NCI-H748 (cell line): ENCODE data around the gene SLC23A3.
"Not testable (repeated sequence)": the region's sequence is repeated elsewhere in the genome, so short reads cannot be mapped to it uniquely, and the experiment has no call there.

ENCODE experiments used
- DNase-seq: peaks from one replicate; lab custom pipeline; 2025; ENCODE audit not compliant: unreplicated experiment; lab: John Stamatoyannopoulos, UW

SLC23A3 gene

GRCh38 chr2:219205981-219206327 is 36.1 kb upstream of the SLC23A3 start:
- DNase-seq = no peak

GRCh38 chr2:219205165-219205538 is 35.3 kb upstream of the SLC23A3 start:
- DNase-seq = no peak

- no peak for DNase-seq
Observed at GRCh38 chr2:219204425-219205164, 34.8 kb upstream of the SLC23A3 start.

GRCh38 chr2:219201331-219201730 is 31.5 kb upstream of the SLC23A3 start:
- not testable (repeated sequence) for DNase-seq

- not testable (repeated sequence) for DNase-seq
Observed at GRCh38 chr2:219200502-219201326, 30.9 kb upstream of the SLC23A3 start.

- no peak for DNase-seq
Observed at GRCh38 chr2:219199470-219200211, 29.8 kb upstream of the SLC23A3 start.

- DNase-seq = no peak
Observed at GRCh38 chr2:219198974-219199373, 29.1 kb upstream of the SLC23A3 start.

GRCh38 chr2:219197388-219197787 is 27.6 kb upstream of the SLC23A3 start:
- DNase-seq = no peak

GRCh38 chr2:219186754-219187456 is 17.1 kb upstream of the SLC23A3 start:
- DNase-seq = no peak

GRCh38 chr2:219184121-219184520 is 14.3 kb upstream of the SLC23A3 start:
- no peak for DNase-seq

- DNase-seq = no peak
Observed at GRCh38 chr2:219183151-219183772, 13.4 kb upstream of the SLC23A3 start.

GRCh38 chr2:219182331-219183150 is 12.7 kb upstream of the SLC23A3 start:
- DNase-seq = no peak

GRCh38 chr2:219181531-219181930 is 11.7 kb upstream of the SLC23A3 start:
- no peak for DNase-seq

GRCh38 chr2:219180961-219181360 is 11.1 kb upstream of the SLC23A3 start:
- DNase-seq = no peak

- DNase-seq = no peak
Observed at GRCh38 chr2:219179601-219180465, 10.0 kb upstream of the SLC23A3 start.

GRCh38 chr2:219178377-219179175 is 8.7 kb upstream of the SLC23A3 start:
- peak; percentile 65 for DNase-seq

GRCh38 chr2:219177552-219178376 is 7.9 kb upstream of the SLC23A3 start, which contains the start of gene RETREG2:
RETREG2 (plus strand) TSS chr2:219178275; CDS start chr2:219178353, 78 bp downstream.
- peak; percentile 89 for DNase-seq
